Heart left ventricle (tissue), 16 donors: ENCODE results near the gene SPEM2. TPM values are rescaled to one million over a fixed set of nuclear protein-coding genes. Genes with fewer than 3 reads are reported as not detected.

Experiments used
- ATAC-seq, 4 donors: fragments of 200-7000 bp; cut with Tn5 transposase; one replicate each; pipeline ENCODE4 v1.9.1; 2020 to 2022; ENCODE audit warnings: moderate library complexity in 4 of 4, mild to moderate bottlenecking in 3 of 4, moderate number of reproducible peaks in 1 of 4
- DNase-seq, 5 donors: peaks; one replicate each; pipeline ENCODE4 v3.0.0-alpha.2; 2020
- H3K27ac ChIP-seq, 12 donors: fragments of 200-600 bp; sonication (generic) in 4 of 12; one replicate each; pipeline versions ENCODE4 v1.5.0 to v1.8.0; 2016 to 2022; ENCODE audit warnings: mild to moderate bottlenecking in 2 of 12
- H3K27me3 ChIP-seq, 9 donors: fragments of 200-600 bp; sonication (generic) in 2 of 9; one replicate each; pipeline versions ENCODE4 v1.5.1 to v1.8.0; 2016 to 2022; ENCODE audit warnings: mild to moderate bottlenecking in 3 of 9
- H3K36me3 ChIP-seq, 9 donors: fragments of 200-600 bp; sonication (generic) in 2 of 9; one replicate each; pipeline versions ENCODE4 v1.5.0 to v1.8.0; 2018 to 2022; ENCODE audit warnings: mild to moderate bottlenecking in 2 of 9
- H3K4me1 ChIP-seq, 12 donors: fragments of 200-600 bp; sonication (generic) in 4 of 12; one replicate each; pipeline versions ENCODE4 v1.5.0 to v1.8.0; 2016 to 2022; ENCODE audit warnings: mild to moderate bottlenecking in 3 of 12
- H3K4me3 ChIP-seq, 12 donors: fragments of 200-600 bp; sonication (generic) in 4 of 12; one replicate each; pipeline versions ENCODE4 v1.5.0 to v1.8.0; 2017 to 2022; ENCODE audit warnings: mild to moderate bottlenecking in 9 of 12, moderate library complexity in 4 of 12
- H3K9me3 ChIP-seq, 12 donors: fragments of 200-600 bp; sonication (generic) in 4 of 12; one replicate each; pipeline versions ENCODE4 v1.5.0 to v1.8.0; 2016 to 2022; ENCODE audit warnings: mild to moderate bottlenecking in 1 of 12
- CTCF ChIP-seq, 12 donors: fragments of 200-600 bp; sonication (generic) in 4 of 12; IDR thresholded peaks; one replicate each; pipeline versions ENCODE4 v1.5.0 to v1.8.0; 2018 to 2022; ENCODE audit warnings: antibody characterized with exemption in 12 of 12, mild to moderate bottlenecking in 5 of 12
- POLR2A ChIP-seq, 2 donors: fragments of 450-650 bp; IDR thresholded peaks; one replicate each; pipeline ENCODE4 v1.6.1; 2017; ENCODE audit warnings: antibody characterized with exemption in 2 of 2, mild to moderate bottlenecking in 2 of 2, moderate library complexity in 2 of 2
- WGBS, 4 donors: extraction: QIAGEN DNeasy Blood & Tissue Kit in 2 of 4; methylation state at CpG; one replicate each; pipeline versions ENCODE4 v1.1.5 to v1.1.7; 2013 to 2018; 5-methylcytosine and 5-hydroxymethylcytosine counted together
- intact Hi-C, 10 donors: fragments of 100-400 bp; cut with DNase I; formaldehyde crosslinking; loops; one replicate each; pipeline versions ENCODE4 v1.11.1 to v1.14.2; 2022
- polyA plus RNA-seq, 2 donors: library from polyadenylated mRNA; stranded (reverse); fragments of 200-250 nt; gene quantifications; one replicate each; pipeline ENCODE4 v1.2.3, GENCODE V29; 2013
- total RNA-seq, 9 donors: library from RNA; depleted of rRNA in 2 of 9; stranded (reverse); fragments of >200 nt in 2 of 9; fragmentation: NEBNext Ultra II Directional in 3 of 9; extraction: Animal tissue kit (Norgen Biotek cat#: 25700) in 3 of 9; gene quantifications; one replicate each; pipeline versions ENCODE4 v1.1.0 to v1.2.4, GENCODE V29; 2016 to 2023
- donor health status: ischemic (EF 13 %, LVEDD 7.1; RV severe dilation, severe dysfunction).
- donor health status: healthy with polysubstance abuse.
- donor health status: DM: no; HTN: yes; CAD: no.
- donor health status: DM: no; HTN: no; CAD: no.
- donor health status: ischemic (EF 25% LVEDD 6.9; RV normal size, moderate dysfunction).
- donor health status: ischemic (EF 25% LVEDD 5.7; RV mildly dilated, moderate dysfunction).
- donor health status: healthy.
- donor health status: DM: yes; HTN: yes; CAD: no.
- donor health status: ischemic (EF 35%, LVEDD 5.7; RV mildly dilated, moderate dysfunction).
- donor health status: nonischemic (EF 11% LVEDD 7.7; RV severe dilation, severe dysfunction).
- donor health status: DM: yes; HTN: yes; CAD: no.
- donor health status: PGD.
- donor health status: ischemic (EF 29% LVEDD 5.4; RV normal size, mild dysfunction).
- donor health status: nonischemic (EF 23%, LVEDD 6.1; RV moderate dilation, normal function).

SPEM2 gene
- total and polyA plus RNA-seq, 11 donors: not detected

DNA sequence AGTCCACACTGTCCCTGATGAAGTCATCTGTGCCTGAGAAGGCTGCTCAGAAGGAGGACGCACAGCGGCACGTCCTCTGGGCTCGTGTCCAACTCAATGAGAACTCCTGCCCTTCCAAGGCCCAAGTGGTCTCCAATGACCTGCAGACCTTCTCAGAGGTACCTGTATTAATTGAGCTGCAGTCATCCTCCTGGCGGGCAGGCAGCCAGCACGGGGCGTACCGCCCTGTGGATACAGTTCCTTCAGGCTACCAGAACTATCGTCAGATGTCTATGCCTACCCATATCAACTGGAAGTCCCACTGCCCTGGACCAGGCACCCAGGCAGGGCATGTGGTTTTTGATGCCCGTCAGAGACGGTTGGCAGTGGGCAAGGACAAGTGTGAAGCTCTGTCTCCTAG is 6.9 kb downstream of the SPEM2 start:
- no peak for TF ChIP-seq POLR2A (IDR thresholded peaks at IDR 0.05)
- TF ChIP-seq CTCF (IDR thresholded peaks at IDR 0.05): no peak
- no peaks in the 10 kb centered on the region for H3K36me3 ChIP-seq
- peak in 1 of 5 donors; percentile 17 for DNase-seq
- ATAC-seq: no peak
- peaks cover 0 to 11% (median 0%) of the 10 kb centered on the region in 9 donors for H3K27me3 ChIP-seq
- H3K9me3 ChIP-seq: no peaks in the 10 kb centered on the region
- H3K4me3 ChIP-seq: no peak overlapping the region
- H3K27ac ChIP-seq: no peak overlapping the region
- intact Hi-C loops: loop anchor here in 1 of 10 donors (10.0 kb wide), 2 partner anchors 53 to 77 kb away; partner anchors contain the start of genes KCTD11, POLR2A, SLC35G6 and TMEM95
- 89 to 92% (median 91%) methylated on average over 11 of the region's 11 CpGs for WGBS, 4 donors
- H3K4me1 ChIP-seq: peaks cover 4 to 26% (median 19%) of the 10 kb centered on the region in 12 donors

DNA sequence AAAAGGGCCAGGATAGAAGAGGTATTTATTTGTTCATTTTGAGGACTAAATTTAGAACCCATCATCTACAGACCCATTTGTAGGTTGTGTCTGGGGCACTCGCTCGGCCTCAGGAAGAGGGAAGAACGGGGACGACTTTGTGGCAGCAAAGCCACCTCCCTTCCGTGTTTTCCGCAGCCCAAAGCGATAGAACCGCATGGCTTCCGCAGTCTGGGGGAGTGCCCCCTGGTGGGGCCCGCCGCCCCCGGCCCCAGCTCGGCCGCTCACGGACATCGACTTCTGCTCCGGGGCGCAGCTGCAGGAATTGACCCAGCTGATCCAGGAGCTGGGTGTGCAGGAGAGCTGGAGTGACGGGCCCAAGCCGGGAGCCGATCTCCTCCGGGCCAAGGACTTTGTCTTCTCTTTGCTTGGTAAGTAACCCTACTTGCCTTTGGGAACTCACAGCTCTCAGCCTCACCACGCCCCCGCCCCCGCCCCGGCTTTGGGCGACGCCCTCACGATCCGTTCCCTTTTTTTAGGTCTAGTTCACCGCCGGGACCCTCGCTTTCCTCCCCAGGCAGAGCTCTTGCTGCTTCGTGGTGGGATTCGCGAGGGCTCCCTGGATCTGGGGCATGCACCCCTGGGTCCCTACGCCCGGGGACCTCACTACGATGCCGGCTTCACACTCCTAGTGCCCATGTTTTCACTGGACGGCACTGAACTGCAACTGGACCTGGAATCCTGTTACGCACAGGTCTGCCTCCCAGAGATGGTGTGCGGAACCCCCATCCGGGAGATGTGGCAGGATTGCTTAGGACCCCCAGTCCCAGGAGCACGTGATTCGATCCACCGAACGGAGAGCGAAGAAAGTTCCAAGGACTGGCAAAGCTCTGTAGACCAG is 10.5 kb downstream of the SPEM2 start:
- ATAC-seq (peak in 2 of 4 donors; percentile 1 to 15), DNase-seq (peak in 4 of 5 donors; percentile 27 to 50 (median 46))
- Histone ChIP-seq H3K4me3 (peak overlapping the region; percentile 9 to 75 (median 53)), H3K27ac (peak overlapping the region in 11 of 12 donors; percentile 3 to 91 (median 52)), H3K4me1 (peaks cover 4 to 63% (median 45%) of the 10 kb centered on the region in 12 donors), H3K36me3 (no peaks in the 10 kb centered on the region), H3K9me3 (no peaks in the 10 kb centered on the region), H3K27me3 (peaks cover 0 to 42% (median 8%) of the 10 kb centered on the region in 9 donors)
- TF ChIP-seq POLR2A (IDR thresholded peaks at IDR 0.05) (peak in 1 of 2 donors; percentile 11), CTCF (IDR thresholded peaks at IDR 0.05) (peak in 3 of 12 donors; percentile 21 to 30 (median 26))
- intact Hi-C loops: loop anchor here (2.0 to 10.0 kb wide), 18 partner anchors 29 to 251 kb away; partner anchors contain the start of genes SENP3 (in 7 of the 10), POLR2A (in 6 of the 10), TMEM95 (in 6 of the 10) and KCTD11 (in 4 of the 10)
- 8 to 10% (median 9%) methylated on average over 42 to 49 of the region's 49 CpGs for WGBS, 4 donors

- intact Hi-C loops: loop anchor here (1.0 to 10.0 kb wide), 17 partner anchors 34 to 251 kb away; partner anchors contain the start of genes SENP3 (in 9 of the 10), POLR2A (in 6 of the 10), TMEM95 (in 6 of the 10) and KCTD11 (in 4 of the 10)
- TF ChIP-seq POLR2A (IDR thresholded peaks at IDR 0.05) (no peak), CTCF (IDR thresholded peaks at IDR 0.05) (peak; percentile 74 to 95 (median 84))
- 5 to 37% (median 7%) methylated on average over 5 to 92 of the region's 92 CpGs for WGBS, 4 donors
- H3K4me1 ChIP-seq: peaks cover 4 to 63% (median 45%) of the 10 kb centered on the region in 12 donors
- H3K36me3 ChIP-seq: no peaks in the 10 kb centered on the region
- H3K4me3 ChIP-seq: peak overlapping the region in 11 of 12 donors; percentile 2 to 75 (median 55)
- DNase-seq: peak; percentile 80 to 89 (median 84)
- ATAC-seq: peak; percentile 30 to 82 (median 70)
- H3K9me3 ChIP-seq: no peaks in the 10 kb centered on the region
- peak overlapping the region; percentile 8 to 91 (median 68) for H3K27ac ChIP-seq
- peaks cover 0 to 44% (median 8%) of the 10 kb centered on the region in 9 donors for H3K27me3 ChIP-seq
These were observed 11.3 kb downstream of the SPEM2 start for GRCh38 chr17:7436556-7437368.
